Epidermal melanocyte (primary cell): Measurements from ENCODE around the gene COMMD1.
"Not testable (repeated sequence)": the region's sequence is repeated elsewhere in the genome, so short reads cannot be mapped to it uniquely, and the experiment has no call there.

ENCODE experiments used
- DNase-seq: peaks from one replicate; pipeline ENCODE4 v3.0.0; 2011; ENCODE audit warnings: low spot score; ENCODE audit not compliant: insufficient read length

The COMMD1 gene

GRCh38 chr2:62136956-62137830, 231.7 kb downstream of the COMMD1 start:
- DNase-seq, result no peak

GRCh38 chr2:62140426-62141141, 235.1 kb downstream of the COMMD1 start:
- no peak for DNase-seq

- no peak for DNase-seq
These were observed 235.8 kb downstream of the COMMD1 start for GRCh38 chr2:62141142-62141740.

- no peak for DNase-seq
These were observed 236.6 kb downstream of the COMMD1 start for GRCh38 chr2:62142054-62142453.

- DNase-seq, result no peak
These were observed 238.2 kb downstream of the COMMD1 start for GRCh38 chr2:62143696-62144095.

- no peak for DNase-seq
These were observed 239.4 kb downstream of the COMMD1 start for GRCh38 chr2:62144689-62145477.

- no peak for DNase-seq
These were observed 240.1 kb downstream of the COMMD1 start for GRCh38 chr2:62145478-62146100.

GRCh38 chr2:62146790-62147189, 241.3 kb downstream of the COMMD1 start:
- DNase-seq, result not testable (repeated sequence)

- DNase-seq, result no peak
These were observed 242.3 kb downstream of the COMMD1 start for GRCh38 chr2:62147610-62148301.

GRCh38 chr2:62149708-62150107, 244.2 kb downstream of the COMMD1 start:
- DNase-seq, result no peak

GRCh38 chr2:62150597-62151305, 245.3 kb downstream of the COMMD1 start:
- DNase-seq, result no peak

GRCh38 chr2:62151306-62151638, 245.8 kb downstream of the COMMD1 start:
- DNase-seq, result no peak

GRCh38 chr2:62152000-62152399, 246.5 kb downstream of the COMMD1 start:
- DNase-seq, result no peak

GRCh38 chr2:62156861-62157496, 251.5 kb downstream of the COMMD1 start:
- no peak for DNase-seq

GRCh38 chr2:62158444-62159121, 253.1 kb downstream of the COMMD1 start:
- no peak for DNase-seq

GRCh38 chr2:62160691-62161090, 255.2 kb downstream of the COMMD1 start:
- not testable (repeated sequence) for DNase-seq

- DNase-seq, result no peak
These were observed 257.8 kb downstream of the COMMD1 start for GRCh38 chr2:62163106-62163831.

GRCh38 chr2:62163834-62164233, 258.4 kb downstream of the COMMD1 start:
- no peak for DNase-seq
